GM12878 (cell line): ENCODE measurements around the gene SLC25A39. TPM values are rescaled to one million over a fixed set of nuclear protein-coding genes. Genes with fewer than 3 reads are reported as not detected.

Experiments used
- ATAC-seq: fragments of 200-7000 bp; cut with Tn5 transposase; 3 replicates; pipeline ENCODE4 v1.9.1; 2020; ENCODE audit warnings: mild to moderate bottlenecking, moderate library complexity
- BruUV-seq: library from RNA; stranded (reverse); fragments of 400-500 nt; replicated peaks from 2 replicates; lab custom pipeline; 2021; lab: Mats Ljungman, UMichigan
- CTCF ChIA-PET: fragments of 300-600 bp; sonication (Branson Sonifier 250); formaldehyde crosslinking; extraction: SDS; loops from one replicate; lab custom pipeline; 2021; ENCODE audit warnings: inconsistent platforms; lab: Yijun Ruan, JAX
- POLR2A ChIA-PET: fragments of 350-600 bp; formaldehyde crosslinking; extraction: SDS; loops from one replicate; lab custom pipeline; 2021; ENCODE audit warnings: inconsistent platforms; lab: Charles Lee
- RAD21 ChIA-PET: fragments of 300-600 bp; sonication (Branson Sonifier 250); formaldehyde crosslinking; loops from one replicate; lab custom pipeline; 2023; ENCODE audit warnings: antibody characterized with exemption; ENCODE audit not compliant: unreplicated experiment; lab: Charles Lee
- SMC1A ChIA-PET: fragments of 300-600 bp; sonication (Branson Sonifier 250); formaldehyde crosslinking; loops from one replicate; lab custom pipeline; 2023; ENCODE audit not compliant: unreplicated experiment, uncharacterized antibody; lab: Charles Lee
- DNase-seq: peaks from one replicate; pipeline ENCODE4 v3.0.0-alpha.2; 2011; ENCODE audit warnings: low read depth, low spot score
- FAIRE-seq: peaks from 3 replicates; lab custom pipeline; 2011; peaks lifted over from hg19 to GRCh38; lab: Jason Lieb, UNC
- H2AFZ ChIP-seq: 2 replicates; pipeline ENCODE4 v1.6.0; 2011; ENCODE audit warnings: low read depth, low read length, control low read depth; ENCODE audit not compliant: control insufficient read depth
- H3K27ac ChIP-seq: 2 replicates; pipeline ENCODE4 v1.5.1; 2011; ENCODE audit warnings: control low read depth; ENCODE audit not compliant: control insufficient read depth, insufficient read depth
- H3K27me3 ChIP-seq, 2 experiments: replicated peaks in 1 of 2; 2 replicates each; pipeline versions ENCODE4 v1.6.0 to v1.6.1; 2011; ENCODE audit warnings: low read length in 1 of 2; ENCODE audit not compliant: control insufficient read depth in 2 of 2, insufficient read depth in 2 of 2
- H3K36me3 ChIP-seq, 2 experiments: 2 replicates each; pipeline ENCODE4 v1.5.1; 2011; ENCODE audit warnings: low read length in 1 of 2; ENCODE audit not compliant: control insufficient read depth in 2 of 2, insufficient read depth in 2 of 2
- H3K4me1 ChIP-seq: 2 replicates; pipeline ENCODE4 v1.6.1; 2011; ENCODE audit warnings: mild to moderate bottlenecking, low read length, moderate library complexity, mixed read lengths; ENCODE audit not compliant: control insufficient read depth, insufficient read depth
- H3K4me2 ChIP-seq: 2 replicates; pipeline ENCODE4 v1.6.0; 2011; ENCODE audit warnings: control low read depth; ENCODE audit not compliant: control insufficient read depth, insufficient read depth
- H3K4me3 ChIP-seq: fragments of 200-600 bp; sonication (generic); 2 replicates; pipeline ENCODE4 v1.5.1; 2016
- H3K79me2 ChIP-seq: 2 replicates; pipeline ENCODE4 v1.6.0; 2011; ENCODE audit warnings: low read length; ENCODE audit not compliant: control insufficient read depth, insufficient read depth
- H3K9ac ChIP-seq: 2 replicates; pipeline ENCODE4 v1.8.0; 2011; ENCODE audit warnings: low read length, control low read depth, mixed read lengths; ENCODE audit not compliant: control insufficient read depth, insufficient read depth
- H3K9me3 ChIP-seq: replicated peaks from 3 replicates; pipeline ENCODE4 v1.5.1; 2011; ENCODE audit warnings: mild to moderate bottlenecking, low read length; ENCODE audit not compliant: control insufficient read depth, insufficient read depth
- H4K20me1 ChIP-seq: 2 replicates; pipeline ENCODE4 v1.6.0; 2011; ENCODE audit not compliant: control insufficient read depth, insufficient read depth
- HDAC2 ChIP-seq: fragments of 200-600 bp; sonication (generic); IDR thresholded peaks from 2 replicates; pipeline ENCODE4 v1.6.1; 2017
- MEF2B ChIP-seq: fragments of 450-650 bp; IDR thresholded peaks from 2 replicates; pipeline ENCODE4 v1.6.1; 2018; ENCODE audit warnings: mild to moderate bottlenecking, moderate library complexity; ENCODE audit not compliant: partially characterized antibody, poor library complexity, severe bottlenecking
- SPI1 ChIP-seq: IDR thresholded peaks from 2 replicates; pipeline ENCODE4 v1.6.1; 2011; ENCODE audit warnings: low read depth, mild to moderate bottlenecking, low read length, moderate library complexity, borderline replicate concordance; ENCODE audit not compliant: insufficient read depth
- SRF ChIP-seq, 2 experiments: IDR thresholded peaks; 2 replicates each; pipeline ENCODE4 v1.6.1; 2011; ENCODE audit warnings: low read depth in 2 of 2, low read length in 2 of 2, mild to moderate bottlenecking in 1 of 2, moderate library complexity in 1 of 2
- WGBS: methylation state at CpG from one replicate; pipeline ENCODE4 v1.1.6; 2016; ENCODE audit warnings: low lambda C conversion rate; ENCODE audit not compliant: insufficient replicate concordance, insufficient coverage; ENCODE audit errors: missing lambda C conversion rate; 5-methylcytosine and 5-hydroxymethylcytosine counted together
- in situ Hi-C: fragments of 300-500 bp; cut with MboI; formaldehyde crosslinking; loops from 9 replicates; pipeline ENCODE4 v1.14.3; 2018; ENCODE audit warnings: mixed read lengths
- intact Hi-C: fragments of 100-400 bp; cut with micrococcal nuclease; formaldehyde crosslinking; loops from one replicate; pipeline ENCODE4 v1.14.2; 2022; ENCODE audit not compliant: unreplicated experiment
- polyA plus RNA-seq, 11 experiments: library from polyadenylated mRNA; depleted of rRNA in 4 of 11; unstranded in 6 of 11; stranded (reverse) in 5 of 11; fragments of >200 nt; fragmentation: Nextera tagmentation in 4 of 11; fragmentation: Illumina TruSeq in 1 of 11; extraction: Ambion mirVana in 4 of 11; extraction: Trizol in 1 of 11; gene quantifications; 1 replicate in 1 of 11; 2 replicates in 10 of 11; pipeline versions ENCODE4 v1.2.1 to v1.2.3, GENCODE V29; 2011 to 2016; ENCODE audit warnings: inconsistent platforms in 2 of 11, missing spikeins in 2 of 11, low read depth in 1 of 11
- small RNA-seq: library from RNA; depleted of rRNA; stranded (forward); fragments of <200 nt; gene quantifications from one replicate; pipeline ENCODE3, GENCODE V24; 2014
- total RNA-seq, 4 experiments: library from RNA; depleted of rRNA in 3 of 4; stranded (reverse); fragments of >200 nt in 3 of 4; fragmentation: Illumina TruSeq in 1 of 4; extraction: Trizol in 1 of 4; gene quantifications; 2 replicates each; pipeline versions ENCODE4 v1.2.1 to v1.2.3, GENCODE V29; 2013 to 2021
- TF ChIP-seq, protein P1 (sequence below): fragments of 450-650 bp; formaldehyde crosslinking; IDR thresholded peaks from 2 replicates; pipeline ENCODE4 v1.4.0; 2022; ENCODE audit warnings: mild to moderate bottlenecking, moderate library complexity
- TF ChIP-seq, protein P2 (sequence below): fragments of 450-650 bp; IDR thresholded peaks from 2 replicates; pipeline ENCODE4 v1.6.1; 2017; ENCODE audit warnings: mild to moderate bottlenecking, moderate library complexity

Gene SLC25A39
- total and polyA plus RNA-seq, 10 of the 15 experiments (the other 5 are each of a cell fraction or from before 2014, with no cell fraction given) = 3.5 to 270 (median 150) TPM

DNA sequence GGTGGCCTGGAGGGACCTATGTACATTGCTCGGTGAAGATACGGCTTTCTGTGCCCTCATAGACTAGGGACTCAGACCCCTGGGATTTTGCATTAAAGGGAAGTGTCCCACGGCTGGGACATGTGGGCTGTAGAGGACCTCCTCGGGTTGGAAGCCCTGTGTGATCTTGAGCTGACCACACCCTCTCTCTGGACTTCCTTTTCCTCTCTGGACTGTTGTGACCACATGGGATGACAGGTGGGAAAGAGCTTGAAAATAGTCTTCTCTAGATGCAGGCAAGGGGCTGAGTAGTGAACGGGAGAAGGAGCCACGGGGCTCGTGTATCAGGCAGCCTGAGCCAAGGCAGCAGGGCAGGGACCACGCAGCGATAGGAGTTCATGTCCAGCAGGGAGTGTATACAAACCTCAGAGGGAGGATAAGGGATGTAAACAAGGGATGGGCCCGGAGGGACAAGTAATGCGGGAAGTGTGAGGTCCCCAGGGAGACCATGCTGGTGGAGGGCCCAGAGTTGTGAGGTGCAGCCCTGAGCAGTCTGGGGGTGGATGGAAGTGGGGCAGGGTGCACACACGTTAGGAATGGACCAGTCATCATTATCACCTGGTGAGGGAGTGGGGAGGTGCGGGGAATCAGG lies 52.2 kb downstream of the SLC25A39 start:
- intact Hi-C loops = no loop called here
- H3K4me1 ChIP-seq = no peaks in the 10 kb centered on the region
- RAD21 ChIA-PET = interaction anchor here (0.6 kb wide), 1 partner anchor 51 kb away, joined by 3 read pairs; no protein-coding TSS in a partner anchor
- FAIRE-seq = no peak
- H3K4me3 ChIP-seq = no peak overlapping the region
- H2AFZ ChIP-seq = no peak overlapping the region
- TF ChIP-seq HDAC2 (no peak), SRF (IDR thresholded peaks at IDR 0.05; ENCODE audit: low read depth in 2 of 2, low read length in 2 of 2) (no peak), SPI1 (no peak), MEF2B (no peak)
- TF ChIP-seq, protein P1, sequence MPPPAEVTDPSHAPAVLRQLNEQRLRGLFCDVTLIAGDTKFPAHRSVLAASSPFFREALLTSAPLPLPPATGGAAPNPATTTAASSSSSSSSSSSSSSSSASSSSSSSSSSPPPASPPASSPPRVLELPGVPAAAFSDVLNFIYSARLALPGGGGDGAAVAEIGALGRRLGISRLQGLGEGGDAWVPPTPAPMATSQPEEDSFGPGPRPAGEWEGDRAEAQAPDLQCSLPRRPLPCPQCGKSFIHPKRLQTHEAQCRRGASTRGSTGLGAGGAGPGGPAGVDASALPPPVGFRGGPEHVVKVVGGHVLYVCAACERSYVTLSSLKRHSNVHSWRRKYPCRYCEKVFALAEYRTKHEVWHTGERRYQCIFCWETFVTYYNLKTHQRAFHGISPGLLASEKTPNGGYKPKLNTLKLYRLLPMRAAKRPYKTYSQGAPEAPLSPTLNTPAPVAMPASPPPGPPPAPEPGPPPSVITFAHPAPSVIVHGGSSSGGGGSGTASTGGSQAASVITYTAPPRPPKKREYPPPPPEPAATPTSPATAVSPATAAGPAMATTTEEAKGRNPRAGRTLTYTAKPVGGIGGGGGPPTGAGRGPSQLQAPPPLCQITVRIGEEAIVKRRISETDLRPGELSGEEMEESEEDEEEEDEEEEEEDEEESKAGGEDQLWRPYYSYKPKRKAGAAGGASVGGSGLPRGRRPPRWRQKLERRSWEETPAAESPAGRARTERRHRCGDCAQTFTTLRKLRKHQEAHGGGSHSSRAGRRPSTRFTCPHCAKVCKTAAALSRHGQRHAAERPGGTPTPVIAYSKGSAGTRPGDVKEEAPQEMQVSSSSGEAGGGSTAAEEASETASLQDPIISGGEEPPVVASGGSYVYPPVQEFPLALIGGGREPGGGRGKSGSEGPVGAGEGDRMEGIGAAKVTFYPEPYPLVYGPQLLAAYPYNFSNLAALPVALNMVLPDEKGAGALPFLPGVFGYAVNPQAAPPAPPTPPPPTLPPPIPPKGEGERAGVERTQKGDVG (CRISPR knock-in tag) = no peak
- TF ChIP-seq, protein P2, sequence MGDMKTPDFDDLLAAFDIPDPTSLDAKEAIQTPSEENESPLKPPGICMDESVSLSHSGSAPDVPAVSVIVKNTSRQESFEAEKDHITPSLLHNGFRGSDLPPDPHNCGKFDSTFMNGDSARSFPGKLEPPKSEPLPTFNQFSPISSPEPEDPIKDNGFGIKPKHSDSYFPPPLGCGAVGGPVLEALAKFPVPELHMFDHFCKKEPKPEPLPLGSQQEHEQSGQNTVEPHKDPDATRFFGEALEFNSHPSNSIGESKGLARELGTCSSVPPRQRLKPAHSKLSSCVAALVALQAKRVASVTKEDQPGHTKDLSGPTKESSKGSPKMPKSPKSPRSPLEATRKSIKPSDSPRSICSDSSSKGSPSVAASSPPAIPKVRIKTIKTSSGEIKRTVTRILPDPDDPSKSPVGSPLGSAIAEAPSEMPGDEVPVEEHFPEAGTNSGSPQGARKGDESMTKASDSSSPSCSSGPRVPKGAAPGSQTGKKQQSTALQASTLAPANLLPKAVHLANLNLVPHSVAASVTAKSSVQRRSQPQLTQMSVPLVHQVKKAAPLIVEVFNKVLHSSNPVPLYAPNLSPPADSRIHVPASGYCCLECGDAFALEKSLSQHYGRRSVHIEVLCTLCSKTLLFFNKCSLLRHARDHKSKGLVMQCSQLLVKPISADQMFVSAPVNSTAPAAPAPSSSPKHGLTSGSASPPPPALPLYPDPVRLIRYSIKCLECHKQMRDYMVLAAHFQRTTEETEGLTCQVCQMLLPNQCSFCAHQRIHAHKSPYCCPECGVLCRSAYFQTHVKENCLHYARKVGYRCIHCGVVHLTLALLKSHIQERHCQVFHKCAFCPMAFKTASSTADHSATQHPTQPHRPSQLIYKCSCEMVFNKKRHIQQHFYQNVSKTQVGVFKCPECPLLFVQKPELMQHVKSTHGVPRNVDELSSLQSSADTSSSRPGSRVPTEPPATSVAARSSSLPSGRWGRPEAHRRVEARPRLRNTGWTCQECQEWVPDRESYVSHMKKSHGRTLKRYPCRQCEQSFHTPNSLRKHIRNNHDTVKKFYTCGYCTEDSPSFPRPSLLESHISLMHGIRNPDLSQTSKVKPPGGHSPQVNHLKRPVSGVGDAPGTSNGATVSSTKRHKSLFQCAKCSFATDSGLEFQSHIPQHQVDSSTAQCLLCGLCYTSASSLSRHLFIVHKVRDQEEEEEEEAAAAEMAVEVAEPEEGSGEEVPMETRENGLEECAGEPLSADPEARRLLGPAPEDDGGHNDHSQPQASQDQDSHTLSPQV = no peak
- TF ChIP-seq, all 136 proteins: peak for 0
- H3K4me2 ChIP-seq = no peak overlapping the region
- in situ Hi-C loops = no loop called here
- H3K79me2 ChIP-seq = no peaks in the 10 kb centered on the region
- no peaks in the 10 kb centered on the region for H3K9me3 ChIP-seq
- 35% methylated on average over 13 of the region's 13 CpGs for WGBS
- H3K27me3 ChIP-seq = no peaks in the 10 kb centered on the region
- ChIA-PET CTCF (interaction anchor here (0.6 kb wide), 1 partner anchor 56 kb away, joined by 3 read pairs; no protein-coding TSS in a partner anchor), SMC1A (no interaction called here), POLR2A (no interaction called here)
- BruUV-seq = no TSS peak
- H4K20me1 ChIP-seq = no peaks in the 10 kb centered on the region
- ATAC-seq (no peak), DNase-seq (no peak)
- no peak overlapping the region for H3K27ac ChIP-seq
- no peak overlapping the region for H3K9ac ChIP-seq
- H3K36me3 ChIP-seq = no peaks in the 10 kb centered on the region

Small RNAs within 50 kb of the gene (small RNA-seq; reads per million reads assigned to genes)
- gene RF00012 (not detected), gene RN7SL507P (not detected), gene RNU6-453P (not detected)

Other genes starting within 250 kb of the SLC25A39 start
Only the 7 nearest of the 13 such genes appear.
- 35.4 and 41.2 TPM in 2 replicates for gene ATXN7L3, start 124.9 kb downstream of the SLC25A39 start, total RNA-seq (2014; rRNA removed)
- gene ATXN7L3, start 124.9 kb downstream of the SLC25A39 start, total RNA-seq (2014; rRNA removed; fragmentation: Illumina TruSeq; extraction: Trizol) = 26.8 and 27.6 TPM in 2 replicates
- 75.5 and 78.7 TPM in 2 replicates for gene ATXN7L3, start 124.9 kb downstream of the SLC25A39 start, total RNA-seq (2021)
- gene ATXN7L3, start 124.9 kb downstream of the SLC25A39 start, polyA plus RNA-seq (2011; rRNA removed) = 36.1 and 41.3 TPM in 2 replicates
- gene ATXN7L3, start 124.9 kb downstream of the SLC25A39 start, polyA plus RNA-seq (2014; fragmentation: Illumina TruSeq; extraction: Trizol) = 27.7 and 37.9 TPM in 2 replicates
- 1 to 10 TPM in 1 of 2 experiments, under 1 TPM in 1; 0.71 to 2.3 TPM for gene ATXN7L3, start 124.9 kb downstream of the SLC25A39 start, polyA plus RNA-seq (2014; fragmentation: Nextera tagmentation; extraction: Ambion mirVana)
- gene ATXN7L3, start 124.9 kb downstream of the SLC25A39 start, polyA plus RNA-seq (2014; rRNA removed) = 44.8 and 48.6 TPM in 2 replicates
- 1 to 10 TPM; 6.8 to 8.8 TPM for gene ATXN7L3, start 124.9 kb downstream of the SLC25A39 start, polyA plus RNA-seq (2016; fragmentation: Nextera tagmentation; extraction: Ambion mirVana)
- gene UBTF, start 105.1 kb downstream of the SLC25A39 start, total RNA-seq (2014; rRNA removed) = 91.9 and 92.2 TPM in 2 replicates
- 71.8 and 80.6 TPM in 2 replicates for gene UBTF, start 105.1 kb downstream of the SLC25A39 start, total RNA-seq (2014; rRNA removed; fragmentation: Illumina TruSeq; extraction: Trizol)
- 118 and 124 TPM in 2 replicates for gene UBTF, start 105.1 kb downstream of the SLC25A39 start, total RNA-seq (2021)
- 28.5 and 32.9 TPM in 2 replicates for gene UBTF, start 105.1 kb downstream of the SLC25A39 start, polyA plus RNA-seq (2011; rRNA removed)
- 78.4 and 110 TPM in 2 replicates for gene UBTF, start 105.1 kb downstream of the SLC25A39 start, polyA plus RNA-seq (2014; fragmentation: Illumina TruSeq; extraction: Trizol)
- 1 to 10 TPM; 2.2 to 4.3 TPM for gene UBTF, start 105.1 kb downstream of the SLC25A39 start, polyA plus RNA-seq (2014; fragmentation: Nextera tagmentation; extraction: Ambion mirVana)
- 79.5 and 89.3 TPM in 2 replicates for gene UBTF, start 105.1 kb downstream of the SLC25A39 start, polyA plus RNA-seq (2014; rRNA removed)
- gene UBTF, start 105.1 kb downstream of the SLC25A39 start, polyA plus RNA-seq (2016; fragmentation: Nextera tagmentation; extraction: Ambion mirVana) = 10 to 100 TPM; 77.0 to 79.8 TPM
- not detected in 2 replicates for gene SLC4A1, start 56.7 kb downstream of the SLC25A39 start, total RNA-seq (2014; rRNA removed)
- not detected in 2 replicates for gene SLC4A1, start 56.7 kb downstream of the SLC25A39 start, total RNA-seq (2014; rRNA removed; fragmentation: Illumina TruSeq; extraction: Trizol)
- not detected in 2 replicates for gene SLC4A1, start 56.7 kb downstream of the SLC25A39 start, total RNA-seq (2021)
- not detected in 2 replicates for gene SLC4A1, start 56.7 kb downstream of the SLC25A39 start, polyA plus RNA-seq (2011; rRNA removed)
- gene SLC4A1, start 56.7 kb downstream of the SLC25A39 start, polyA plus RNA-seq (2014; fragmentation: Illumina TruSeq; extraction: Trizol) = not detected in 2 replicates
- not detected for gene SLC4A1, start 56.7 kb downstream of the SLC25A39 start, polyA plus RNA-seq (2014; fragmentation: Nextera tagmentation; extraction: Ambion mirVana)
- gene SLC4A1, start 56.7 kb downstream of the SLC25A39 start, polyA plus RNA-seq (2014; rRNA removed) = 0.03 and 0.04 TPM in 2 replicates
- gene SLC4A1, start 56.7 kb downstream of the SLC25A39 start, polyA plus RNA-seq (2016; fragmentation: Nextera tagmentation; extraction: Ambion mirVana) = not detected
- gene RUNDC3A, start 16.2 kb downstream of the SLC25A39 start, total RNA-seq (2014; rRNA removed) = not detected in 2 replicates
- gene RUNDC3A, start 16.2 kb downstream of the SLC25A39 start, total RNA-seq (2014; rRNA removed; fragmentation: Illumina TruSeq; extraction: Trizol) = not detected in 2 replicates
- not detected in 2 replicates for gene RUNDC3A, start 16.2 kb downstream of the SLC25A39 start, total RNA-seq (2021)
- 0.07 TPM in 1 of 2 replicates, not detected in the other for gene RUNDC3A, start 16.2 kb downstream of the SLC25A39 start, polyA plus RNA-seq (2011; rRNA removed)
- gene RUNDC3A, start 16.2 kb downstream of the SLC25A39 start, polyA plus RNA-seq (2014; fragmentation: Illumina TruSeq; extraction: Trizol) = not detected in 2 replicates
- gene RUNDC3A, start 16.2 kb downstream of the SLC25A39 start, polyA plus RNA-seq (2014; fragmentation: Nextera tagmentation; extraction: Ambion mirVana) = not detected
- gene RUNDC3A, start 16.2 kb downstream of the SLC25A39 start, polyA plus RNA-seq (2014; rRNA removed) = 0.36 TPM in 1 of 2 replicates, not detected in the other
- gene RUNDC3A, start 16.2 kb downstream of the SLC25A39 start, polyA plus RNA-seq (2016; fragmentation: Nextera tagmentation; extraction: Ambion mirVana) = under 1 TPM in 1 of 2 experiments, not detected in 1; 0.17 TPM
- gene GRN, start 20.5 kb upstream of the SLC25A39 start, total RNA-seq (2014; rRNA removed) = 275 and 367 TPM in 2 replicates
- 64.5 and 85.4 TPM in 2 replicates for gene GRN, start 20.5 kb upstream of the SLC25A39 start, total RNA-seq (2014; rRNA removed; fragmentation: Illumina TruSeq; extraction: Trizol)
- gene GRN, start 20.5 kb upstream of the SLC25A39 start, total RNA-seq (2021) = 361 and 389 TPM in 2 replicates
- gene GRN, start 20.5 kb upstream of the SLC25A39 start, polyA plus RNA-seq (2011; rRNA removed) = 10.5 and 58.2 TPM in 2 replicates
- 30.9 and 120 TPM in 2 replicates for gene GRN, start 20.5 kb upstream of the SLC25A39 start, polyA plus RNA-seq (2014; fragmentation: Illumina TruSeq; extraction: Trizol)
- 10 to 100 TPM; 22.3 to 33.2 TPM for gene GRN, start 20.5 kb upstream of the SLC25A39 start, polyA plus RNA-seq (2014; fragmentation: Nextera tagmentation; extraction: Ambion mirVana)
- gene GRN, start 20.5 kb upstream of the SLC25A39 start, polyA plus RNA-seq (2014; rRNA removed) = 158 and 192 TPM in 2 replicates
- gene GRN, start 20.5 kb upstream of the SLC25A39 start, polyA plus RNA-seq (2016; fragmentation: Nextera tagmentation; extraction: Ambion mirVana) = 100 to 1,000 TPM; 351 to 363 TPM
- gene FAM171A2, start 39.0 kb upstream of the SLC25A39 start, total RNA-seq (2014; rRNA removed) = 1.1 and 1.3 TPM in 2 replicates
- gene FAM171A2, start 39.0 kb upstream of the SLC25A39 start, total RNA-seq (2014; rRNA removed; fragmentation: Illumina TruSeq; extraction: Trizol) = 0.09 and 0.36 TPM in 2 replicates
- 1.3 and 1.7 TPM in 2 replicates for gene FAM171A2, start 39.0 kb upstream of the SLC25A39 start, total RNA-seq (2021)
- 0.04 and 0.18 TPM in 2 replicates for gene FAM171A2, start 39.0 kb upstream of the SLC25A39 start, polyA plus RNA-seq (2011; rRNA removed)
- 0.13 TPM in 1 of 2 replicates, not detected in the other for gene FAM171A2, start 39.0 kb upstream of the SLC25A39 start, polyA plus RNA-seq (2014; fragmentation: Illumina TruSeq; extraction: Trizol)
- under 1 TPM in 1 of 2 experiments, not detected in 1; 0.09 TPM for gene FAM171A2, start 39.0 kb upstream of the SLC25A39 start, polyA plus RNA-seq (2014; fragmentation: Nextera tagmentation; extraction: Ambion mirVana)
- gene FAM171A2, start 39.0 kb upstream of the SLC25A39 start, polyA plus RNA-seq (2014; rRNA removed) = 0.82 and 1.1 TPM in 2 replicates
- gene FAM171A2, start 39.0 kb upstream of the SLC25A39 start, polyA plus RNA-seq (2016; fragmentation: Nextera tagmentation; extraction: Ambion mirVana) = under 1 TPM in 1 of 2 experiments, not detected in 1; 0.08 TPM
- gene ITGA2B, start 64.8 kb upstream of the SLC25A39 start, total RNA-seq (2014; rRNA removed) = 0.05 and 0.06 TPM in 2 replicates
- gene ITGA2B, start 64.8 kb upstream of the SLC25A39 start, total RNA-seq (2014; rRNA removed; fragmentation: Illumina TruSeq; extraction: Trizol) = 0.04 TPM in 1 of 2 replicates, not detected in the other
- 0.29 and 0.51 TPM in 2 replicates for gene ITGA2B, start 64.8 kb upstream of the SLC25A39 start, total RNA-seq (2021)
- gene ITGA2B, start 64.8 kb upstream of the SLC25A39 start, polyA plus RNA-seq (2011; rRNA removed) = 0.15 TPM in 1 of 2 replicates, not detected in the other
- gene ITGA2B, start 64.8 kb upstream of the SLC25A39 start, polyA plus RNA-seq (2014; fragmentation: Illumina TruSeq; extraction: Trizol) = not detected in 2 replicates
- gene ITGA2B, start 64.8 kb upstream of the SLC25A39 start, polyA plus RNA-seq (2014; fragmentation: Nextera tagmentation; extraction: Ambion mirVana) = under 1 TPM; 0.34 to 0.46 TPM
- gene ITGA2B, start 64.8 kb upstream of the SLC25A39 start, polyA plus RNA-seq (2014; rRNA removed) = 0.12 and 0.39 TPM in 2 replicates
- under 1 TPM; 0.21 to 0.27 TPM for gene ITGA2B, start 64.8 kb upstream of the SLC25A39 start, polyA plus RNA-seq (2016; fragmentation: Nextera tagmentation; extraction: Ambion mirVana)